GM10847 (cell line): ENCODE measurements around the gene SEMA3F.

Experiments used
- POLR2A ChIP-seq: IDR thresholded peaks from 2 replicates; pipeline ENCODE4 v1.6.1; 2011; ENCODE audit not compliant: insufficient read length; ENCODE audit errors: extremely low read depth

The SEMA3F gene

DNA sequence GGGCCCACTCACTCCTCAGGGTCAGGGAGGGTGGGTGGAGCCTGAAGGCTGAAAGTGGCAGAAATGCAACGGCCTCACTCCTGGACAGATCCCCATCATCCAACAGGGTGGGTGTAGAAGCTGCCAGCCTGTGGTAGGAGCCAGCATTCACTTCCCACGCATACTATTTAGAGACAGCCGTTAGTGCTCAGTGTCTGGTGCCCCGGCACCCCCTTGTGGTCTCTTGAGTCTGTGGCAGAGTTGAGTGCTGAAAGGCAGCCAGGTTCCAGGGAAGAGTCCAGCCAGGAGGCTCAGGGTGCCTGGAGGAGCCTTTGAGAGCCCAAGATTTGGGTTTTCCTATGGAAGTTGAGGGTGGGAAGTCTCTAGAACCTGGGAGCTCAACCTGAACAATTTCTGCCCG is 34.1 kb downstream of the SEMA3F start:
- no peak for TF ChIP-seq POLR2A

DNA sequence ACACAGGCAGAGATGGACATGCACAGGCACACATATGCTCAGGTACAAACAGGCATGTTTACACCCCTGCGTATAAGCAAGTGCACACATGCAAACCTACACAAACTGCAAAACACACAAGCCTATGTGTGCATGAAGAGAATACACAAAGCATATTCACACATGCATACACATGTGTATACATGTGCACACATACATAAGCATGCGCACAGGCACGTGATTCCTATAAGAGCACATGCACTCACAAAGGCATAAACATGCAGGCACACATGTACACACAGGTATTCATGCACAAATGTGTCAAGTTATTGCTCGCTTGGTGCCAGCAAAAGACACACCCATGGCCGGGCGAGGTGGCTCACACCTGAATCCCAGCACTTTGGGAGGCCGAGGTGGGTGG is 34.9 kb downstream of the SEMA3F start:
- TF ChIP-seq POLR2A: no peak

DNA sequence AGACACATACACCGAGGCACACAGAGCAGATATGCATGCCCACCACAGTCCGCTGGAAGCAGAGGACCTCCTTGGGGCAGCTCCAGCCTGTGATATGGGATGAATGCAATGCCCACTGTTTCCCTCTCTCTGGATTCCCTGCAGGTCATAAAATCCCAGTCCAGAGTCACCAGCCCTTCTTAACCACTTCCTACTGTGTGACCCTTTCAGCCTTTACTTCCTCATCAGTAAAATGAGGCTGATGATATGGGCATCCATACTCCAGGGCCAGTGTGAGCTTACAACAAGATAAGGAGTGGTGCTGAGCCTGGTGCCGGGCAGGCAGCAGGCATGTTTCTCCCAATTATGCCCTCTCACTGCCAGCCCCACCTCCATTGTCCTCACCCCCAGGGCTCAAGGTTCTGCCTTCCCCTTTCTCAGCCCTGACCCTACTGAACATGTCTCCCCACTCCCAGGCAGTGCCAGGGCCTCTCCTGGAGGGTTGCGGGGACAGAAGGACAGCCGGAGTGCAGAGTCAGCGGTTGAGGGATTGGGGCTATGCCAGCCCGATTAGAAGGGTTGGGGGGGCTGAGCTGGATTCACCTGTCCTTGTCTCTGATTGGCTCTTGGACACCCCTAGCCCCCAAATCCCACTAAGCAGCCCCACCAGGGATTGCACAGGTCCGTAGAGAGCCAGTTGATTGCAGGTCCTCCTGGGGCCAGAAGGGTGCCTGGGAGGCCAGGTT is 36.0 kb downstream of the SEMA3F start, which contains the start of gene GNAT1:
Gene GNAT1, plus strand, starts transcription at position 675 of the 725 bp plus-strand sequence. CDS start 116 bp downstream, outside the sequence.
- TF ChIP-seq POLR2A: no peak

DNA sequence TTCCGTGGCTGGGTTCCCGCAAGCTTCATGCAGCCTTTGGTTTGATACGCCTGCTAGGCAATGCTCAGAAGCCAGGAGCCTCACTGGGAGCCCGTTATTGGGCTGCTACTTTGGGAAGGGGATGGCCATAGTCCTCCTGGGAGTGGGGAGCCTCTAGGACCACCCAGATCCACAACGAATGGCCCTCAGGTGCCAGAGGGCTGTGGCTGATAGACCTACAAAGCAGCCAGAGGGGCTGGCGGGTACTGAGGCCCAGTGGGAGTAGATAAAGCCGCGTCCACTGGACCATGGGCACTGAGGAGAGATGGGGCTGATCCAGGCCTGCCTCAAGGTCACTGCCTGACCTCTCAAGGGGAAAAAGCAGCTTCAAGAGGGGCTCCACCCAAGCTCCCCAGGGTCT is 37.0 kb downstream of the SEMA3F start:
- no peak for TF ChIP-seq POLR2A

DNA sequence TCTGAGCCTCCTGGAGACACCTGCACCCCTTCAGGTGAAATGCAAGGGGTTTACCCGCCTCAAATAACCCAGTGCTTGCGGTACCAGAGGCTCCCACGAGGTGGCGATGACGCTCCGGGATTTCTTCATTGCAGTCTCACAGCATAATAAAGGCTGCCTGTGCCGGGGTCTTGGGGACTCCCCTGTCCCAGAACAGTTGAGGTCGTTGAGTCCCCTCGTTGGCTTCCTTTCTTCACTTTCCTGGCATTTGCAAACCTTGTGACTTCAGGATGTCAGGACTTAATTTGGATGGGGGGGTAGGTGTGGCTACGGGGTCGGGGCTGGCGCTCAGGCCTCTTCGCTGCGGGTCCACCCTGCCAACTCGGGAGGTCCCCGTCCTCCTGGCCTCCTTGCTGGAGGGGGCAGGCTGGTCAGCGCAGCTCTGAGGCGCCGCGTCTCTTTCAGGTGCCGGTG is 37.6 kb downstream of the SEMA3F start:
- no peak for TF ChIP-seq POLR2A

DNA sequence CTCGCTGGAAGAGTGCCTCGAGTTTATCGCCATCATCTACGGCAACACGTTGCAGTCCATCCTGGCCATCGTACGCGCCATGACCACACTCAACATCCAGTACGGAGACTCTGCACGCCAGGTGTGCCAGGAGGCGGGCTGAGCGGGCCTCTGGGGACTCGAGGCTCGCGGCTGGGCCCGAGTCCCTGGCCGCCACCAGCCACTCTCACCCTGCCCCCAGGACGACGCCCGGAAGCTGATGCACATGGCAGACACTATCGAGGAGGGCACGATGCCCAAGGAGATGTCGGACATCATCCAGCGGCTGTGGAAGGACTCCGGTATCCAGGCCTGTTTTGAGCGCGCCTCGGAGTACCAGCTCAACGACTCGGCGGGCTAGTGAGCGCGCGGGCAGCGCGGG is 38.2 kb downstream of the SEMA3F start:
- no peak for TF ChIP-seq POLR2A

DNA sequence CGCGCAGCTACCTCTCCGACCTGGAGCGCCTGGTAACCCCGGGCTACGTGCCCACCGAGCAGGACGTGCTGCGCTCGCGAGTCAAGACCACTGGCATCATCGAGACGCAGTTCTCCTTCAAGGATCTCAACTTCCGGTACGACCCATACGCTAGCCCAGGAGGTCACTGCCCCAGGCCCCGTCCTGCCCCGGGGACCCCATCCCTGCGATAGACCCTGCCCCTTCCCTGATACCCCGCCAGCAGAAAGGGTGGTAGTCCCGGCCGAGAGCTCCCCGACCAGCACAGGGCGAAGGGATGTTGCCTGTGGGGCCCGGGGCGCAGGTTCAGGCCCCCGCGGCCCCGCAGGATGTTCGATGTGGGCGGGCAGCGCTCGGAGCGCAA is 38.6 kb downstream of the SEMA3F start:
- no peak for TF ChIP-seq POLR2A

DNA sequence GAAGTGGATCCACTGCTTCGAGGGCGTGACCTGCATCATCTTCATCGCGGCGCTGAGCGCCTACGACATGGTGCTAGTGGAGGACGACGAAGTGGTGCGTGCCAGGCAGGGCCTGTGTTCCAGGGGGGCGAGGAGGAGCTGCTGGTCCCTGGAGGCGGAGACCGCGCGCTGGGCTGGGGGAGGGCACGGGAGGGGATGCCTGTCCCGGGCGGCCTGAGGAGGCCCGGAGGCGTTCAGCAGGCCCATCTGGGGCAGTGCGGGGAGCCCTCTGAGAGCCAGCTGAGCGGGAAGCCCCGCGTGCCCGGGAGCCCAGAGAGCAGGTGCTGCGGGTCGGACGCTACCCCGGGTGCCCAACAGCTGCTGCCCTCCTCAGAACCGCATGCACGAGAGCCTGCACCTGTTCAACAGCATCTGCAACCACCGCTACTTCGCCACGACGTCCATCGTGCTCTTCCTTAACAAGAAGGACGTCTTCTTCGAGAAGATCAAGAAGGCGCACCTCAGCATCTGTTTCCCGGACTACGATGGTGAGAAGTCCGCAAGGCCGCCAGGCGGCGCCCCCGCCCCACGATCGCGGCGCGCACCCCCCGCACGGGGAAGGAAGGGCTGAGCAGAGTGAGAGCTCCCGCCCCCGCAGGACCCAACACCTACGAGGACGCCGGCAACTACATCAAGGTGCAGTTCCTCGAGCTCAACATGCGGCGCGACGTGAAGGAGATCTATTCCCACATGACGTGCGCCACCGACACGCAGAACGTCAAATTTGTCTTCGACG is 39.2 kb downstream of the SEMA3F start:
- no peak for TF ChIP-seq POLR2A

DNA sequence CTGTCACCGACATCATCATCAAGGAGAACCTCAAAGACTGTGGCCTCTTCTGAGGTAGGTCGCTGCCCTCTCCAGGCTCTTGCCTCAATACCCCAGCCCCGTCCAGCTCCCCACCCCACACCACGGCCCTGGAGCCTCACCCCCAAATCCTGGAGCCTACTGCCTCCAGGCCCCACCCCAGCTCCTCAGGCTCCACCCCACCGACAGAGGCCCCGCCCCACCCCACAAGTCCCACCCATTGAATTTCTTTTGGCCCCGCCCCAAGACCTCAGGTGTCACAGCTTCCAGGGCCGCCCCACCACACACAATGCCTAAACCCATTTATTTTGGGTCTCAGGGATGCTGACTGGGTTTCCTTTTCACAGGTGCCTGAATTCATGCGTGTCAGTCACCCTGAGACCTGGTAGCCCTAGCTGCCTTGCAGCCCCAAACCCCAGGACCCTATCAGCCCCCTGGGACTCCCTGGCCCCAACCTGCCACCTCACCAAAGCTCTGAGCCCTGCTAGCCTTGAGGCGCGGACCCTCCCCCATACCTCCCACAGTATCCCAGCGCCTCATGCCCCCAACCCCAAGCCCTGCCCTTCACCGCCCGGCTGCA is 39.9 kb downstream of the SEMA3F start:
- TF ChIP-seq POLR2A: no peak

DNA sequence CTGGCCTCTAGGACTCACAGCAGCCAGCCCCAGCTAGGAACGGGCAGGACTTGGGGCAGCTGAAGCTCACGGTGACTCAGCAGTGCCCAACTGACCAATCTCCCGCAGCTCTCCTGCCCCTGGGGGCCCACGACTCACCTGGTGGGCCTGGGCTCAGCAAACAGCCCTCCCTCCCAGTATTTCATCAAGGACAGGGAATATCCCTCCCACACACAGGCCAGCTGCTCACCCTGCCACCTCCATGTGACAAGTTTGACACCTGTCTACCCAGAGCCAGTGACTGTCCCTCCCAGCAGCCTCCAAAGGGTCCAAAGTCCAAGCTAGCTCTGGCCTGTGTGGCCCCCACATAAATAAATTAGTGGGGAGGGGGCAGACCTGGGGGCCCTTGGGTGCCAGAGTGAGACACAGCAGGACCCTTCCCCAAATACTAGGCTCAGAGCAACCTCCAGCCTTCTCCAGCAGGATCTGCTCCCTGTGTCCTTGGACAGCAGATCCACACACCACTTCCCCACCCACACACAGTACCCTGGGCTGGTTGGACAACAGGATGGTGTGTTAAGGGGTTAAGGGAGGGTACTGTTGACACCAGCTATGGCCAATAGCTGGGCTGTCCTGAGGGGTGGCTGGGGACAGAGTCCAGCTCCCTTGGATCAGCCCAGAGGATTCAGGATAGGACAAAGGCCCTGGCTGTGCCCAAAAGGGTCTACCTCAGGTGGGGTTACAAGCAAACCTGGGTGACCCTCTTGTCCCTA is 40.6 kb downstream of the SEMA3F start:
- no peak for TF ChIP-seq POLR2A

DNA sequence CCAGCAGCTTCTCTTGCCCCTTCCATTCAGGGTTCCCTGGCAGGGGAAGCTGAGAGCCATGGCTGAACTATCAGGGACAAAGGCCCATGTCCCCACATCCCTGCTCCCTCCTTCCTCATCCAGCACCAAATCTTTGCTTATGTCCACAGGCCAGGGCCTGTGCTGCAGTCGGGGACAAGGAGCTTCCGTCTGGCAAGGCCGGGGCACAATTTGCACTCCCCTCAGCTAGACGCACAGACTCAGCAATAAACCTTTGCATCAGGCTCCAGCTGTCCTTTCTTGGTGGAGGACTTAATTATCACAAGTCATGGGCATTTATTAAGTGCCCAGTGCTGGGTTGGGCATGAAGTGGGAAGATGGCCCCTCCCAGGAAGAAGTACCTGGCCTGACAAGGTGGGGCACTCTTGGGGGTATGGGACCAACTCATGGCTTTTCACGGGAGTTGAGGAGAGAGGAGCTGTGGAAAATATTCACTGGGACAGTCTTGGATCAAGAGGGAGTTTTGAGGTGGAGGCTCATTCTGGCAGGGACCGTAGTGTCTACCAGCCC is 41.2 kb downstream of the SEMA3F start:
- no peak for TF ChIP-seq POLR2A

DNA sequence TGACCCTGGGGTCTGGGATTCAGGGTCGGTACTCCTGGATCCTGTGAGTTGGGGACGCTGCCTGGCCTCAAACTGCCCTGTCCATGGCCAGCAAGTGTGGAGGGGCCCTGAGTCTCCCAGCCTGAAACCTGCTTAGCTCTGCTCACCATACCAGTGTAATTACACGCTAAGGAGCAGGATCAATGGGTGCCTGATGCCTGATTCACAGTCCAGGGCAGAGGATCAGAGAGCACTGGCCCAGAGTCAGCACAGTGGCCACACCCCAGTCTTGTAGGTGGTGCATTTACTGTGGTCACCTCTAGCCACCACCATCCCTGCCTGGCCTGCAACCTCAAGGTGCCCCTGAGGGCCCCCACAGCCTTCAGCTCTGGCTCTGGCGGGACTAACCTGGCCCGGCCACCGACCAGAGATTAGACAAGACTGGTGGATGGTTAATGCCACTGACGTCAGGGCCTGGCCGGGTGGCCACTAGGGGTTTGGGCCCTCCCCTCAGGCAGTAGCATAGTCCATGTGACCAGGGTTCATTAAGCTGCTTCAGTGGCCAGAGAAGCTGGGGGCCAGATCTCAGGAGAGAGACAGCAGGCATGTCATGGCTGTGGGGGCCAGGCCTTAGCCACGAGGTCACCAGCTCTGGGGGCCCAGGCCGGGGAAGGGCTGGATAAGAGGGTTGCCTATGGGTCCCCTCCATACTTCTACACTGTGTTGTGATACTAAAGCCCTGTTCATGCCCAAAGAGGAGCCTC is 46.6 kb downstream of the SEMA3F start:
- TF ChIP-seq POLR2A: no peak

DNA sequence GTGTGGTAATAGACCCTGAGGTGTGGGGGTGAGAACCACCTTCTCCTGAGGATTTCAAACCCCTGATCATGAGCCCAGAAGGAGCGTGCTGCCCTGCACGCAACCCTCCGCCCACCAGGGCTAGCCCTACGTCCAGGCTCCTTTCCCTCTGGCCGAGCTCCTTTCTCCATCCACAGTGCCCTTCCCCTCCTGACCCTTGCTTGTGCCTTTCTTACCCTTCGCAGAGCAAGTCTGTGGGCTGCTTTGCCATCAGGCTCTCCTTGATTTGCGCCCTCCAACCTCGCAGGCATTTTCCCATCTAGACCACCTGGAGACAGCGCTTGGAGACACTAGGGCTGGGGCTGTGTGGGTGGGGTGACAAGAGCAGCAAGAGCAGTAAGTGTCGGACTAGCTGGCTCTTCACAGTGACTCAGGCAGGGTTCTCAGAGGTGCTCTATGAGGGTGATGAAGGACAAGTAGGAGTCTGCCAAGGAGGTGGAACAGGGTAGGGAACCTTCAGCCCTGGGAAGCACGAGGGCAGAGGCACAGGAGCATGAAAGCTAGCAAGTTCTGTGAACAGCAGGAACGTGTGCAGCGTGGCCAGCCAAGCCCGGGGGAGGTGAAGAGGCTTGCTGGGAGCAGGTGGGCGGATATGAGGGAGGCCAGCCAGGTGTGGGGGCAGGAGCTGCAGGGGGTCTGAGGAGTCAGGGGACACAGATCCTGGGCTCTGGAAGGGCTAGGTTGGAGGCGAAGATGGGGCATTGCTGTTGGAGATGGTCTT is 47.4 kb downstream of the SEMA3F start:
- no peak for TF ChIP-seq POLR2A
